ENCODE measurements around the gene BRINP2.

- TF ChIP-seq CTCF (conservative IDR thresholded peaks at IDR 0.05 in 1 of 2, IDR thresholded peaks at IDR 0.05 in 1 of 2; ENCODE audit: extremely low read depth in 1 of 2, insufficient read depth in 1 of 2, low read depth in 1 of 2, low read length in 2 of 2), result no peak
- no peak for TF ChIP-seq EZH2 (IDR thresholded peaks at IDR 0.05; ENCODE audit: borderline replicate concordance, low read length)
These were observed 42.0 kb upstream of the BRINP2 start for GRCh38 chr1:177128665-177129281.

Measured in mammary epithelial cell (primary cell).